HK-2 (cell line): ENCODE results near the gene RNF17.
A peak's percentile ranks its signal among the peaks of the same experiment; 100 is the strongest.
"Not testable (repeated sequence)": the region's sequence is repeated elsewhere in the genome, so short reads cannot be mapped to it uniquely, and the experiment has no call there.

Experiments used
- DNase-seq: peaks from one replicate; pipeline ENCODE4 v3.0.0-alpha.2; 2018; ENCODE audit not compliant: unreplicated experiment

RNF17 gene

GRCh38 chr13:24763596-24764275, at the start of gene RNF17:
RNF17 (plus strand) TSS chr13:24764169; CDS start chr13:24764204, 35 bp downstream.
- DNase-seq: no peak

GRCh38 chr13:24716011-24716410, 48.0 kb upstream of the RNF17 start:
- no peak for DNase-seq

GRCh38 chr13:24716446-24716845, 47.5 kb upstream of the RNF17 start:
- DNase-seq: no peak

- no peak for DNase-seq
Measured at GRCh38 chr13:24717217-24717616, 46.8 kb upstream of the RNF17 start.

- DNase-seq: no peak
Measured at GRCh38 chr13:24718192-24718965, 45.6 kb upstream of the RNF17 start.

GRCh38 chr13:24719139-24719538, 44.8 kb upstream of the RNF17 start:
- DNase-seq: no peak

- DNase-seq: no peak
Measured at GRCh38 chr13:24723206-24723605, 40.8 kb upstream of the RNF17 start.

- no peak for DNase-seq
Measured at GRCh38 chr13:24724714-24725113, 39.3 kb upstream of the RNF17 start.

- DNase-seq: no peak
Measured at GRCh38 chr13:24725379-24725778, 38.6 kb upstream of the RNF17 start.

- DNase-seq: peak; percentile 40
Measured at GRCh38 chr13:24727731-24728601, 36.0 kb upstream of the RNF17 start.

- DNase-seq: not testable (repeated sequence)
Measured at GRCh38 chr13:24730873-24731567, 32.9 kb upstream of the RNF17 start.

GRCh38 chr13:24734950-24735349, 29.0 kb upstream of the RNF17 start:
- no peak for DNase-seq

GRCh38 chr13:24737042-24737441, 26.9 kb upstream of the RNF17 start:
- no peak for DNase-seq

- no peak for DNase-seq
Measured at GRCh38 chr13:24738366-24738847, 25.6 kb upstream of the RNF17 start.

- no peak for DNase-seq
Measured at GRCh38 chr13:24740014-24740890, 23.7 kb upstream of the RNF17 start.

- DNase-seq: no peak
Measured at GRCh38 chr13:24741016-24741662, 22.8 kb upstream of the RNF17 start.

GRCh38 chr13:24741791-24742190, 22.2 kb upstream of the RNF17 start:
- DNase-seq: no peak

- no peak for DNase-seq
Measured at GRCh38 chr13:24742294-24742693, 21.7 kb upstream of the RNF17 start.

GRCh38 chr13:24742977-24743376, 21.0 kb upstream of the RNF17 start:
- no peak for DNase-seq

GRCh38 chr13:24744247-24744646, 19.7 kb upstream of the RNF17 start:
- no peak for DNase-seq
